Muscle layer of colon (tissue), 2 donors: Measurements from ENCODE around the gene PRKAR1B.

ENCODE experiments used
- H3K27ac ChIP-seq: one replicate; pipeline ENCODE4 v1.7.0; 2013; ENCODE audit warnings: low read depth, mild to moderate bottlenecking, low read length, moderate library complexity
- H3K27me3 ChIP-seq, 2 donors: one replicate each; pipeline ENCODE4 v1.7.0; 2013; ENCODE audit warnings: low read length in 2 of 2, mild to moderate bottlenecking in 2 of 2; ENCODE audit not compliant: insufficient read depth in 2 of 2, control insufficient read depth in 1 of 2
- H3K36me3 ChIP-seq: one replicate; pipeline ENCODE4 v1.7.0; 2013; ENCODE audit warnings: mild to moderate bottlenecking, low read length; ENCODE audit not compliant: insufficient read depth
- H3K4me1 ChIP-seq: one replicate; pipeline ENCODE4 v1.7.0; 2013; ENCODE audit warnings: mild to moderate bottlenecking, low read length; ENCODE audit not compliant: insufficient read depth
- H3K4me3 ChIP-seq, 2 donors: one replicate each; pipeline ENCODE4 v1.7.0; 2013; ENCODE audit warnings: low read length in 2 of 2, low read depth in 1 of 2, mild to moderate bottlenecking in 1 of 2, moderate library complexity in 1 of 2
- H3K9ac ChIP-seq: one replicate; pipeline ENCODE4 v1.7.0; 2013; ENCODE audit warnings: low read length
- H3K9me3 ChIP-seq: one replicate; pipeline ENCODE4 v1.7.0; 2013; ENCODE audit warnings: mild to moderate bottlenecking, low read length
- donor health status: abdominal sarcoma.
- donor health status: Adenocarcinoma of cecum.

The PRKAR1B gene

DNA sequence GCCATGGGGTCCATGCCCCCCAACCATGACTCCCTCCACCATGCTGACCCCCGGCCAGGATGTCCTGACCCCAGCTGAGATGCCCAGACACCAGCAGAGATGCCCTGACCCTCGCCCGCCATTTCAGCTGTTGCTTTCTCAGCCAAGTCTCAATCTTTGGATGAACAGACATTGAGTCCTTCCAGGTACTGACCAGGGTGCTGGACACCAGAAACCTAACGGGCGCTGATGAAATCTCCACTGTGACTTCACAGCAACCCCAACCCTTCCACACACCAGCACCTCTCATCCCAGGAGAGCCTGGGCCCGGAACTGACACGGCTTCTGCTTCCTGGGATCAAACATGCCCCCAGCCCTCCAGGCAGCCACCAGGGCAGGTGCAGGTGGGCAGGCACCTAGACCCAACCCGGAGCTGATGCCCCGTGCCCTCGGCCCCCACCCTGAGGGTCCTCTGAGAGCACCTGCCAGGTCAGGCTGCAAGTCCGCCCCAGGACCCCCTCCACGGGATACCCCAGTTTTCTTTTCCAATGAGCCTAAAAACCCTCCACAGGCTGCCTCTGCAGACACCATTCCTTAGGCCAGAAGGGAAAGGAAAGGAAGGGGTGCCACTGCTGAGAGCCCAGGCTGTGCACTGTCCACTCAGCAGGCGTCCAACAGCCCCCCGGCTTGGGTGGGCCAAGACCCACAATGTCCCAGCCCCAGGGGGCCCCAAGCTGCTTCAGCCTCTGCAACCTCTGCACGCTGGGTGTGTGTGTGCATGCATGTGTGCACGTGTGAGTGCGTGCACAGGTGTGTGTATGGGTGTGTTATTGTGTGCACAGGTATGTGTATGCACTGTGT lies 164.1 kb downstream of the PRKAR1B start:
- no peak overlapping the region for H3K27ac ChIP-seq
- H3K4me3 ChIP-seq: no peak overlapping the region
- no peaks in the 10 kb centered on the region for H3K4me1 ChIP-seq
- no peak overlapping the region for H3K9ac ChIP-seq
- no peaks in the 10 kb centered on the region for H3K36me3 ChIP-seq
- H3K27me3 ChIP-seq: no peaks in the 10 kb centered on the region
- H3K9me3 ChIP-seq: no peaks in the 10 kb centered on the region

DNA sequence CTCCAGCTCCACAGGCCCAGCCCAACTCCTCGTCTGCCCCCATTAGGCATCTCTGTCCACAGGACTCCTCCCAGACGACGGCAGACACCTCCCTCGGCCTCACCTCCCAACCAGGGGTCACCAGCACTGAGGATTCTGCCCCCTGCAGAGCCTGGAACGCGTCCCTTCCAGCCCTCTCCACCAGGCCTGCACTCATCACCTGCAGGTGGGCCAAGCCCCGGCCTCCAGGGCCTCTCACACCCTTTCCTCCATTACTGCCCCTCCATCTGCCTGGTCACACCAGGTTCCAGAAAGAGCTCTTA lies 164.8 kb downstream of the PRKAR1B start:
- no peaks in the 10 kb centered on the region for H3K9me3 ChIP-seq
- no peak overlapping the region for H3K4me3 ChIP-seq
- no peaks in the 10 kb centered on the region for H3K4me1 ChIP-seq
- H3K27ac ChIP-seq: no peak overlapping the region
- H3K27me3 ChIP-seq: no peaks in the 10 kb centered on the region
- H3K9ac ChIP-seq: no peak overlapping the region
- H3K36me3 ChIP-seq: no peaks in the 10 kb centered on the region

- Histone ChIP-seq H3K36me3 (no peaks in the 10 kb centered on the region), H3K9ac (no peak overlapping the region), H3K4me1 (no peaks in the 10 kb centered on the region), H3K27me3 (no peaks in the 10 kb centered on the region), H3K27ac (no peak overlapping the region), H3K4me3 (no peak overlapping the region), H3K9me3 (no peaks in the 10 kb centered on the region)
These were observed 165.3 kb downstream of the PRKAR1B start for GRCh38 chr7:561631-562373.

DNA sequence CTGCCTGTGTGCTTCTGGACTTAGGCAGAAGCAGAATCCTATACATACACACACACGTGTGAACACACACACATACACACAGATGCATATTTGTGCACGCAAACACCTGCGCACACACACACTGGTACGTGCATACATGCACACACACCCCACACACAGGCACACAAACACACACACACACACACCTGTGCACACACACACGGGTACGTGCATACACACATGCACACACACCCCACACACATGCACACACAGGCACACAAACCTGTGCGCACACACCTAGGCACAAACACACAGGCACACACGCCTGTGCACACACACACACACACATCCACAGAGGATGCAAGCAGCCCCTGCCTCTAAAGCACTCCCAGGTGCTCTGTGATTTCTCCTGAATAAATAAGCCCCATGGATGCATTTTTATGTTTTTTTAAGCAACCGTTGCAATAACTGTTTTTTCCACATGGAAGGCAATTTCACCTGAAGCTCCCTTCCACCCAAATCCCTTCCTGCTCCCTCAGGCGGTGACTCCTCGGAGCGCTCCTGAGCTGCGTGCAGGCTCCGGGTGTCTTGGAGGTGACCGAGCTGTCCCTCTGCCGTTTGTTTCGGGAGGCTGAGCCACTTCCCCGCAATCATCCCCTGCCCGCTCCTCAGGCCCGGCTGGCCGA lies 166.0 kb downstream of the PRKAR1B start:
- H3K9ac ChIP-seq: no peak overlapping the region
- H3K9me3 ChIP-seq: no peaks in the 10 kb centered on the region
- H3K4me3 ChIP-seq: no peak overlapping the region
- H3K27ac ChIP-seq: no peak overlapping the region
- no peaks in the 10 kb centered on the region for H3K27me3 ChIP-seq
- H3K4me1 ChIP-seq: no peaks in the 10 kb centered on the region
- H3K36me3 ChIP-seq: no peaks in the 10 kb centered on the region

GRCh38 chr7:559396-559705 lies 167.7 kb downstream of the PRKAR1B start:
- no peaks in the 10 kb centered on the region for H3K4me1 ChIP-seq
- H3K4me3 ChIP-seq: no peak overlapping the region
- no peak overlapping the region for H3K27ac ChIP-seq
- H3K9ac ChIP-seq: no peak overlapping the region
- H3K9me3 ChIP-seq: no peaks in the 10 kb centered on the region
- H3K27me3 ChIP-seq: no peaks in the 10 kb centered on the region
- no peaks in the 10 kb centered on the region for H3K36me3 ChIP-seq

DNA sequence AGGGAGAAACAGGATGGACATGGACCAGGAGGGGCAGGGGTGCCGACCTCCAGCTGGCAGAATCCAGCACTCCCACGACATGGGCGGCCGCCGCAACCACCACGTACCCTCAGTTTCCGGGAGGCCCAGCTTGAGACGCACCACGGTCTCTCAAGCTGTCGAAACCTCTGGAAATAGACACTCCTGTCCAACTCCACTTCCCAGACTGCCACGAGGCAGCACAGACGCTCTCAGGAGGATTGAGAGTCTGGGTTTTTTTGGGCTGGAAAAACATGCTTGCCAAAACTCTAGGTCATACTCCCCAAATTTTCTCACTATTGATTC lies 169.6 kb downstream of the PRKAR1B start:
- Histone ChIP-seq H3K27ac (no peak overlapping the region), H3K27me3 (no peaks in the 10 kb centered on the region), H3K36me3 (no peaks in the 10 kb centered on the region), H3K4me1 (no peaks in the 10 kb centered on the region), H3K9me3 (no peaks in the 10 kb centered on the region), H3K9ac (no peak overlapping the region), H3K4me3 (no peak overlapping the region)

GRCh38 chr7:556837-557557 lies 170.1 kb downstream of the PRKAR1B start:
- Histone ChIP-seq H3K9ac (no peak overlapping the region), H3K4me1 (no peaks in the 10 kb centered on the region)

DNA sequence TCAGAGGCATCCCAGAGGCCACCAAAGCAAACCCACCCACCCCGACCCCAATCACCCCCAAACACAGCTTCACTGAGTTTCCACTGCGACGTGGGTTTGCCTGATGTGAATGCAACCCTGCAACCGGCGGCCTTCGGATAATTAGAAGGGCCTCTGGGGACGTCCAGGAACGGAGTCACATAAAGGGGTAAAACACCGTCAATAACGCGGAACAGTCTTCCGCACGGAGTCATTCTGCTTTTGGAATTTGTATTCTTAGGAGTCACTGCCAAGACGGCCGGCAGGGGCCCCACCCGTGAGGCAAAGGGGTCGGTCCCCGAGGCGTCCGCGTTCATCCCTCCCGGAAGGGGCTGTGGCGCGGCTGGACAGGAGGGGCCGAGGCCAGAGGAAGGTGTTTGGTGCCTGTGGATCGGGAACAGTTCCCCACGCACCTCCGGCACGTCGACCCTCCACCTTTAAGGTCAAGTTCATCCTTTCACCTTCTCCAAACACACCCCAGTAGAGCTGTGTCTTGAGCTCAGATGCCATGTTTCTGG lies 170.7 kb downstream of the PRKAR1B start:
- Histone ChIP-seq H3K27ac (no peak overlapping the region), H3K27me3 (no peaks in the 10 kb centered on the region), H3K36me3 (no peaks in the 10 kb centered on the region), H3K9ac (no peak overlapping the region), H3K9me3 (no peaks in the 10 kb centered on the region), H3K4me3 (no peak overlapping the region), H3K4me1 (no peaks in the 10 kb centered on the region)

More at GRCh38 chr7:556837-557557, 170.1 kb downstream of the PRKAR1B start:
- no peak overlapping the region for H3K27ac ChIP-seq
- H3K27me3 ChIP-seq: no peaks in the 10 kb centered on the region
- H3K36me3 ChIP-seq: no peaks in the 10 kb centered on the region
- no peak overlapping the region for H3K4me3 ChIP-seq
- H3K9me3 ChIP-seq: no peaks in the 10 kb centered on the region

DNA sequence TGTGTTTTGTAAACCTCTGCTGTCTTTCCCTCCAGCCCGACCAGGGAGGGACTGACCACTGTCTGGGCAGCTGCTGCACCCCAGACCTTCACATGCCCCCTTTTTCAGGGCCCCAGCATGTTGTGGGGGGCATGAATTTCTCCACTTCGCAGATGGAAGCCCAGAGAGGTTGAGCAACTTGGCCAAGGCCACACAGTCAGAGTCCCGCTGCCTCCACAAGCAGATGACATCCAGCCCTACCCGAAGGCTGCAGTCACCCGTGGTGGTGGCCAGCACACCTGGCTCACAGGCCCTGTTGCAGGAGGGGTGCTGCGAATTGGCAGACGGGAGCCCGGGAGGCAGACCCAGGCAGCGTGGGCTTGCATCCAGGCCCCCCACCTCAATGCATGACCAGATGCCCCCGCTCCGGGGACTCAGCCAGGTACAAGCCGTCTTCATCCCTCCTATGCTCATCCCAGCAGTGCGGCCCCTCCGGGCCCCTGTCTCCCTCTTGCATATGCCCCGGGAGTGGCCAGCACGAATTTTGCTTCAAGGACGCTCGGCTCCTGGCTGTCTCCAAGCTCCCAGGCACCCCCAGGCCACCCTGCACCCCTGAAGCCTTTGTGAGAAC lies 171.4 kb downstream of the PRKAR1B start:
- Histone ChIP-seq H3K4me3 (no peak overlapping the region), H3K27ac (no peak overlapping the region), H3K36me3 (no peaks in the 10 kb centered on the region), H3K4me1 (no peaks in the 10 kb centered on the region), H3K9ac (no peak overlapping the region), H3K27me3 (no peaks in the 10 kb centered on the region), H3K9me3 (no peaks in the 10 kb centered on the region)

- no peaks in the 10 kb centered on the region for H3K9me3 ChIP-seq
- H3K36me3 ChIP-seq: no peaks in the 10 kb centered on the region
- H3K9ac ChIP-seq: no peak overlapping the region
- no peaks in the 10 kb centered on the region for H3K27me3 ChIP-seq
- H3K4me3 ChIP-seq: no peak overlapping the region
- H3K27ac ChIP-seq: no peak overlapping the region
- no peaks in the 10 kb centered on the region for H3K4me1 ChIP-seq
These were observed 173.4 kb downstream of the PRKAR1B start for GRCh38 chr7:553636-554111.
